Fibroblast of lung (primary cell): Measurements from ENCODE around the gene WNT7A. TPM values are rescaled to one million over a fixed set of nuclear protein-coding genes. Genes with fewer than 3 reads are reported as not detected.
A peak's percentile ranks its signal among the peaks of the same experiment; 100 is the strongest.

Experiments used
- DNase-seq, 2 donors: peaks; one replicate each; pipeline versions ENCODE4 v3.0.0 to v3.0.0-alpha.2; 2010; ENCODE audit warnings: low read depth in 2 of 2
- H2AFZ ChIP-seq: 2 replicates; pipeline ENCODE4 v1.5.1; 2012; ENCODE audit warnings: low read length, control low read depth, inconsistent platforms
- H3K27ac ChIP-seq: 2 replicates; pipeline ENCODE4 v1.5.1; 2011; ENCODE audit warnings: low read length, control low read depth; ENCODE audit not compliant: insufficient read depth
- H3K27me3 ChIP-seq: 2 replicates; pipeline ENCODE4 v1.5.1; 2011; ENCODE audit warnings: mild to moderate bottlenecking, low read length; ENCODE audit not compliant: control insufficient read depth, insufficient read depth
- H3K36me3 ChIP-seq: 2 replicates; pipeline ENCODE4 v1.5.1; 2011; ENCODE audit warnings: low read length; ENCODE audit not compliant: control insufficient read depth, insufficient read depth
- H3K4me1 ChIP-seq: 2 replicates; pipeline ENCODE4 v1.5.1; 2011; ENCODE audit warnings: low read length; ENCODE audit not compliant: control insufficient read depth, insufficient read depth; ENCODE audit errors: extremely low read depth
- H3K4me2 ChIP-seq: 2 replicates; pipeline ENCODE4 v1.5.1; 2011; ENCODE audit warnings: low read length, control low read depth; ENCODE audit not compliant: insufficient read depth; ENCODE audit errors: extremely low read depth
- H3K4me3 ChIP-seq, 4 experiments: fragments of 200-600 bp in 1 of 4; sonication (generic) in 1 of 4; replicated peaks in 1 of 4; 2 replicates each; pipeline ENCODE4 v1.5.1; 2011 to 2016; ENCODE audit warnings: low read length in 4 of 4, low read depth in 3 of 4, mild to moderate bottlenecking in 3 of 4, control low read depth in 2 of 4, inconsistent platforms in 1 of 4, mixed read lengths in 1 of 4; ENCODE audit not compliant: insufficient read depth in 1 of 4; ENCODE audit errors: control extremely low read depth in 1 of 4
- H3K79me2 ChIP-seq: 2 replicates; pipeline ENCODE4 v1.5.1; 2012; ENCODE audit warnings: mild to moderate bottlenecking, low read length, inconsistent platforms; ENCODE audit not compliant: control insufficient read depth, insufficient read depth
- H3K9ac ChIP-seq: 2 replicates; pipeline ENCODE4 v1.5.1; 2011; ENCODE audit warnings: mild to moderate bottlenecking, low read length, control low read depth; ENCODE audit not compliant: insufficient read depth
- H3K9me3 ChIP-seq: 2 replicates; pipeline ENCODE4 v1.5.1; 2012; ENCODE audit warnings: low read depth, low read length; ENCODE audit not compliant: control insufficient read depth, insufficient read depth
- H4K20me1 ChIP-seq: 2 replicates; pipeline ENCODE4 v1.5.1; 2011; ENCODE audit warnings: low read length; ENCODE audit not compliant: control insufficient read depth, insufficient read depth; ENCODE audit errors: extremely low read depth
- CTCF ChIP-seq, 2 donors: IDR thresholded peaks in 1 of 2; conservative IDR thresholded peaks in 1 of 2; 1 replicate in 1 of 2; 2 replicates in 1 of 2; pipeline ENCODE4 v1.5.1; 2011 to 2012; ENCODE audit warnings: low read length in 2 of 2, control low read depth in 1 of 2, inconsistent platforms in 1 of 2, low read depth in 1 of 2, mild to moderate bottlenecking in 1 of 2
- EZH2 ChIP-seq: IDR thresholded peaks from 2 replicates; pipeline ENCODE4 v1.5.1; 2012; ENCODE audit warnings: low read length, control low read depth, mild to moderate bottlenecking; ENCODE audit errors: missing control alignments
- polyA plus RNA-seq, 2 donors: library from polyadenylated mRNA; depleted of rRNA in 1 of 2; stranded (reverse) in 1 of 2; unstranded in 1 of 2; fragments of >200 nt; gene quantifications; 2 replicates each; pipeline ENCODE4 v1.2.1, GENCODE V29; 2011 to 2012; ENCODE audit warnings: missing spikeins in 1 of 2
- total RNA-seq: library from RNA; depleted of rRNA; stranded (reverse); fragments of >200 nt; gene quantifications from 2 replicates; pipeline ENCODE4 v1.2.1, GENCODE V29; 2014

Gene WNT7A
- total and polyA plus RNA-seq, 2 donors (not counting 1 experiment from before 2014, with no cell fraction given): not detected

- Histone ChIP-seq H3K4me2 (no peak overlapping the region), H3K27ac (no peak overlapping the region), H3K4me1 (no peaks in the 10 kb centered on the region), H3K79me2 (no peaks in the 10 kb centered on the region), H3K27me3 (no peaks in the 10 kb centered on the region), H2AFZ (no peak overlapping the region), H3K9me3 (no peaks in the 10 kb centered on the region), H3K9ac (no peak overlapping the region), H3K36me3 (no peaks in the 10 kb centered on the region), H4K20me1 (no peaks in the 10 kb centered on the region), H3K4me3 (peak overlapping the region in 1 of 4 experiments; percentile 63)
- DNase-seq: no peak
- TF ChIP-seq EZH2 (no peak), CTCF (conservative IDR thresholded peaks at IDR 0.05 in 1 of 2, IDR thresholded peaks at IDR 0.05 in 1 of 2; ENCODE audit: low read depth in 1 of 2, low read length in 2 of 2) (no peak)
These were observed 14.9 kb upstream of the WNT7A start for GRCh38 chr3:13894807-13895154.

GRCh38 chr3:13894096-13894806 is 14.4 kb upstream of the WNT7A start:
- no peak overlapping the region for H3K4me2 ChIP-seq
- no peak overlapping the region for H2AFZ ChIP-seq
- no peaks in the 10 kb centered on the region for H3K27me3 ChIP-seq
- H3K36me3 ChIP-seq: no peaks in the 10 kb centered on the region
- no peaks in the 10 kb centered on the region for H4K20me1 ChIP-seq
- no peaks in the 10 kb centered on the region for H3K79me2 ChIP-seq
- no peaks in the 10 kb centered on the region for H3K9me3 ChIP-seq
- TF ChIP-seq CTCF (conservative IDR thresholded peaks at IDR 0.05 in 1 of 2, IDR thresholded peaks at IDR 0.05 in 1 of 2; ENCODE audit: low read depth in 1 of 2, low read length in 2 of 2) (no peak), EZH2 (no peak)
- no peaks in the 10 kb centered on the region for H3K4me1 ChIP-seq
- no peak overlapping the region for H3K27ac ChIP-seq
- H3K4me3 ChIP-seq: no peak overlapping the region
- no peak overlapping the region for H3K9ac ChIP-seq
- DNase-seq: no peak

GRCh38 chr3:13892304-13892703 is 12.4 kb upstream of the WNT7A start:
- H3K27ac ChIP-seq: no peak overlapping the region
- H3K27me3 ChIP-seq: no peaks in the 10 kb centered on the region
- no peak overlapping the region for H3K9ac ChIP-seq
- H3K4me3 ChIP-seq: no peak overlapping the region
- H3K79me2 ChIP-seq: no peaks in the 10 kb centered on the region
- no peak overlapping the region for H2AFZ ChIP-seq
- DNase-seq: no peak
- H3K36me3 ChIP-seq: no peaks in the 10 kb centered on the region
- H4K20me1 ChIP-seq: no peaks in the 10 kb centered on the region
- H3K4me1 ChIP-seq: no peaks in the 10 kb centered on the region
- no peak overlapping the region for H3K4me2 ChIP-seq
- TF ChIP-seq EZH2: no peak
- no peak for TF ChIP-seq CTCF (conservative IDR thresholded peaks at IDR 0.05 in 1 of 2, IDR thresholded peaks at IDR 0.05 in 1 of 2; ENCODE audit: low read depth in 1 of 2, low read length in 2 of 2)
- H3K9me3 ChIP-seq: no peaks in the 10 kb centered on the region
